ENCODE results near the gene THTPA.

GRCh38 chr14:23520899-23521533, 35.1 kb upstream of the THTPA start:
- TF ChIP-seq, protein P1, sequence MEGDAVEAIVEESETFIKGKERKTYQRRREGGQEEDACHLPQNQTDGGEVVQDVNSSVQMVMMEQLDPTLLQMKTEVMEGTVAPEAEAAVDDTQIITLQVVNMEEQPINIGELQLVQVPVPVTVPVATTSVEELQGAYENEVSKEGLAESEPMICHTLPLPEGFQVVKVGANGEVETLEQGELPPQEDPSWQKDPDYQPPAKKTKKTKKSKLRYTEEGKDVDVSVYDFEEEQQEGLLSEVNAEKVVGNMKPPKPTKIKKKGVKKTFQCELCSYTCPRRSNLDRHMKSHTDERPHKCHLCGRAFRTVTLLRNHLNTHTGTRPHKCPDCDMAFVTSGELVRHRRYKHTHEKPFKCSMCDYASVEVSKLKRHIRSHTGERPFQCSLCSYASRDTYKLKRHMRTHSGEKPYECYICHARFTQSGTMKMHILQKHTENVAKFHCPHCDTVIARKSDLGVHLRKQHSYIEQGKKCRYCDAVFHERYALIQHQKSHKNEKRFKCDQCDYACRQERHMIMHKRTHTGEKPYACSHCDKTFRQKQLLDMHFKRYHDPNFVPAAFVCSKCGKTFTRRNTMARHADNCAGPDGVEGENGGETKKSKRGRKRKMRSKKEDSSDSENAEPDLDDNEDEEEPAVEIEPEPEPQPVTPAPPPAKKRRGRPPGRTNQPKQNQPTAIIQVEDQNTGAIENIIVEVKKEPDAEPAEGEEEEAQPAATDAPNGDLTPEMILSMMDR (IDR thresholded peaks at IDR 0.05 in 8 of 11, conservative IDR thresholded peaks at IDR 0.05 in 3 of 11) = no peak
- no peak for TF ChIP-seq POLR2A (IDR thresholded peaks at IDR 0.05)

Measured in spleen (tissue), 7 donors.